Right lobe of liver (tissue), 6 donors: ENCODE results near the gene IL1RAPL1. TPM values are rescaled to one million over a fixed set of nuclear protein-coding genes. Genes with fewer than 3 reads are reported as not detected.

ENCODE experiments used
- ATAC-seq, 4 donors: fragments of 200-7000 bp; cut with Tn5 transposase; one replicate each; pipeline ENCODE4 v1.9.1; 2020; ENCODE audit warnings: mild to moderate bottlenecking in 4 of 4, moderate library complexity in 4 of 4
- DNase-seq, 3 donors: peaks; one replicate each; pipeline ENCODE4 v3.0.0-alpha.2; 2020
- H3K27ac ChIP-seq, 3 donors: fragments of 200-600 bp; one replicate each; pipeline ENCODE4 v1.8.0; 2022
- H3K27me3 ChIP-seq, 2 donors: fragments of 200-600 bp; one replicate each; pipeline ENCODE4 v1.8.0; 2022
- H3K36me3 ChIP-seq, 4 donors: fragments of 200-600 bp; sonication (generic) in 1 of 4; one replicate each; pipeline versions ENCODE4 v1.5.1 to v1.8.0; 2017 to 2022; ENCODE audit warnings: control low read depth in 1 of 4
- H3K4me1 ChIP-seq, 4 donors: fragments of 200-600 bp; sonication (generic) in 1 of 4; one replicate each; pipeline versions ENCODE4 v1.5.1 to v1.8.0; 2017 to 2022; ENCODE audit warnings: control low read depth in 1 of 4
- H3K4me3 ChIP-seq, 3 donors: fragments of 200-600 bp; one replicate each; pipeline ENCODE4 v1.8.0; 2022
- H3K9me3 ChIP-seq, 4 donors: fragments of 200-600 bp; sonication (generic) in 1 of 4; one replicate each; pipeline versions ENCODE4 v1.5.1 to v1.8.0; 2017 to 2022; ENCODE audit warnings: control low read depth in 1 of 4
- POLR2A ChIP-seq: fragments of 450-650 bp; IDR thresholded peaks from one replicate; pipeline ENCODE4 v1.6.1; 2017; ENCODE audit warnings: antibody characterized with exemption, mild to moderate bottlenecking
- WGBS: methylation state at CpG from one replicate; pipeline ENCODE4 v1.1.6; 2018; ENCODE audit warnings: low coverage, low lambda C conversion rate; ENCODE audit not compliant: insufficient coverage; ENCODE audit errors: missing lambda C conversion rate; 5-methylcytosine and 5-hydroxymethylcytosine counted together
- intact Hi-C, 2 donors: fragments of 100-400 bp; cut with DNase I; formaldehyde crosslinking; loops; one replicate each; pipeline versions ENCODE4 v1.11.2 to v1.14.1; 2022
- total RNA-seq, 6 experiments: library from RNA; depleted of rRNA in 2 of 6; stranded (reverse); fragments of >200 nt in 2 of 6; fragmentation: NEBNext Ultra II Directional in 3 of 6; extraction: Animal tissue kit (Norgen Biotek cat#: 25700) in 3 of 6; gene quantifications; one replicate each; pipeline versions ENCODE4 v1.1.0 to v1.2.4, GENCODE V29; 2016 to 2023
- TF ChIP-seq, protein P1 (sequence below), 4 donors: fragments of 200-600 bp in 3 of 4; fragments of 450-650 bp in 1 of 4; IDR thresholded peaks; one replicate each; pipeline versions ENCODE4 v1.5.1 to v1.8.0; 2016 to 2022; ENCODE audit warnings: antibody characterized with exemption in 4 of 4, mild to moderate bottlenecking in 2 of 4
- donor health status: DM: no; HTN: yes; CAD: no.
- donor health status: DM: no; HTN: no; CAD: no.
- donor health status: DM: no; HTN: no; CAD: no.
- donor health status: DM: no; HTN: yes; CAD: no.
- donor health status: DM: no; HTN: yes; CAD: no.

Gene IL1RAPL1
- total RNA-seq, 6 experiments from 2014 or later = not detected

DNA sequence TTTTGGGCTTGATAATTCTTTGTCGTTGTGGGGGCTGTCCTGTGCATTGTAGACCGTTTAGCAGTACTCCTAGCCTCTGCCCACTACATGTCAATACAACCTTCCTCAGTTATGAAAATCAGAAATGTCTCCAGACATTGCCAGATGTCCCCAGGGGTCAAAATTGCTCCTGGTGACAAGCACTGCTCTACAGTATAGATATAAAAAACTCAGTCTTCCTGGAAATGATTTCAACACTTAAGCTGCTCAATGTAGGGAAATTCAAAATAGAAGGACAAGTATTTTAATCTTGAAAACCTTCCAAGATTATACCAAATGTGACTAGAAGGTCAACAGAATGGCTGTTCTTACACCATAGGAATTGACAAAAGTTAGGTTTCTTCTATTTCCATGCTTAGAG, 1339.4 kb downstream of the IL1RAPL1 start:
- ATAC-seq (no peak), DNase-seq (no peak)
- Histone ChIP-seq H3K4me3 (no peak overlapping the region), H3K27me3 (no peaks in the 10 kb centered on the region), H3K36me3 (no peaks in the 10 kb centered on the region), H3K9me3 (no peaks in the 10 kb centered on the region), H3K27ac (no peak overlapping the region), H3K4me1 (no peaks in the 10 kb centered on the region)
- no peak for TF ChIP-seq POLR2A
- TF ChIP-seq, protein P1, sequence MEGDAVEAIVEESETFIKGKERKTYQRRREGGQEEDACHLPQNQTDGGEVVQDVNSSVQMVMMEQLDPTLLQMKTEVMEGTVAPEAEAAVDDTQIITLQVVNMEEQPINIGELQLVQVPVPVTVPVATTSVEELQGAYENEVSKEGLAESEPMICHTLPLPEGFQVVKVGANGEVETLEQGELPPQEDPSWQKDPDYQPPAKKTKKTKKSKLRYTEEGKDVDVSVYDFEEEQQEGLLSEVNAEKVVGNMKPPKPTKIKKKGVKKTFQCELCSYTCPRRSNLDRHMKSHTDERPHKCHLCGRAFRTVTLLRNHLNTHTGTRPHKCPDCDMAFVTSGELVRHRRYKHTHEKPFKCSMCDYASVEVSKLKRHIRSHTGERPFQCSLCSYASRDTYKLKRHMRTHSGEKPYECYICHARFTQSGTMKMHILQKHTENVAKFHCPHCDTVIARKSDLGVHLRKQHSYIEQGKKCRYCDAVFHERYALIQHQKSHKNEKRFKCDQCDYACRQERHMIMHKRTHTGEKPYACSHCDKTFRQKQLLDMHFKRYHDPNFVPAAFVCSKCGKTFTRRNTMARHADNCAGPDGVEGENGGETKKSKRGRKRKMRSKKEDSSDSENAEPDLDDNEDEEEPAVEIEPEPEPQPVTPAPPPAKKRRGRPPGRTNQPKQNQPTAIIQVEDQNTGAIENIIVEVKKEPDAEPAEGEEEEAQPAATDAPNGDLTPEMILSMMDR (IDR thresholded peaks at IDR 0.05) = no peak
- 29% methylated on average over 2 of the region's 2 CpGs for WGBS
- intact Hi-C loops = no loop called here

GRCh38 chrX:29935455-29935854, 1348.2 kb downstream of the IL1RAPL1 start:
- no peak for ATAC-seq

DNA sequence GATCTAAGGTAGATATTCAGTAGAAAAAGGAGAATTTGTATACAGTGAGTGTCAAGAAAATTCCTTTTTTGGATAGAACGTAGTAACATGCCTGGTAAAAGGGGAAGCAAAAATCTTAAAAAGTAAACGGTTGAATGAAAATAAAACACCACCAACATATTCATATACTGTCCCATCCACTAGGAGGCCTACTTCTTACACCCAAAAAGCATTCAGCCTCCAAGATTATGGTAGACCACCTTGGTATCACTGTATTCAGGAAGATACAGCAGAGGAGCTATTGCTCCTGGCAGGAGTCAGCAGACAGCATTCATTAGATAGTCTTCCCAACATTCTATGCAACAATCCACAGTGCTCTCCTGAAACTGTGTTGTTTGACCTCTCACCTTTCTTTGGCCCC, 1353.5 kb downstream of the IL1RAPL1 start:
- H3K27me3 ChIP-seq = no peaks in the 10 kb centered on the region
- no peak overlapping the region for H3K27ac ChIP-seq
- DNase-seq (no peak), ATAC-seq (no peak)
- H3K4me1 ChIP-seq = no peaks in the 10 kb centered on the region
- TF ChIP-seq, protein P1 (IDR thresholded peaks at IDR 0.05) = no peak
- TF ChIP-seq POLR2A = no peak
- no peaks in the 10 kb centered on the region for H3K9me3 ChIP-seq
- no peaks in the 10 kb centered on the region for H3K36me3 ChIP-seq
- intact Hi-C loops = no loop called here
- WGBS = 49% methylated on average over 2 of the region's 2 CpGs
- no peak overlapping the region for H3K4me3 ChIP-seq

More at GRCh38 chrX:29935455-29935854, 1348.2 kb downstream of the IL1RAPL1 start:
- Histone ChIP-seq H3K27me3 (no peaks in the 10 kb centered on the region), H3K4me3 (no peak overlapping the region), H3K9me3 (no peaks in the 10 kb centered on the region), H3K27ac (no peak overlapping the region), H3K36me3 (no peaks in the 10 kb centered on the region), H3K4me1 (no peaks in the 10 kb centered on the region)
- DNase-seq = no peak
- intact Hi-C loops = no loop called here
- WGBS = 19% methylated on average over 1 of the region's 1 CpG
- TF ChIP-seq, protein P1 (IDR thresholded peaks at IDR 0.05) = no peak
- TF ChIP-seq POLR2A = no peak

- intact Hi-C loops = no loop called here
- Histone ChIP-seq H3K36me3 (no peaks in the 10 kb centered on the region), H3K27me3 (no peaks in the 10 kb centered on the region), H3K27ac (no peak overlapping the region), H3K4me1 (no peaks in the 10 kb centered on the region), H3K9me3 (no peaks in the 10 kb centered on the region), H3K4me3 (no peak overlapping the region)
- DNase-seq (no peak), ATAC-seq (peak in 1 of 4 donors; percentile 53)
- TF ChIP-seq, protein P1 (IDR thresholded peaks at IDR 0.05) = no peak
- TF ChIP-seq POLR2A = no peak
- WGBS = 0% methylated on average over 1 of the region's 1 CpG
Measured at GRCh38 chrX:29941287-29941686, 1354.0 kb downstream of the IL1RAPL1 start.

DNA sequence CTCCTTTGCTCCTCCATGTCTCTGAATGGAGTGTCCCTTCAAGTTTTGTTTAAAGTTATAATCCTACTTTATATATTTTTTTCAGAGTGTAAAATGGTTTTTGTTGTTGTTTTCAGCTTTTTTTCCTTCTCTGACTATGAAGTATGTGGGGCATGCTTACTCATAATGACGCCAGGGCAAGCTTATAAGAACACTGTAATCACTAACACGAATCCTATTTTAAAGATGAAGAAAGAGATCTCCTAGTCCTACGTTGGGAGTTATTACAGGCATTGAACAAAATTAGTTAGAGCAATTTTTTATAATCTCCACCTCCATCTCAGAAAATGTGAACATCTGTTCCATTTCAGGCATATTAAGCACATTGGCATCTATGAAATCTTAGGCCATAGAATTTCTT, 1360.0 kb downstream of the IL1RAPL1 start:
- H3K27ac ChIP-seq = no peak overlapping the region
- no peaks in the 10 kb centered on the region for H3K36me3 ChIP-seq
- no peaks in the 10 kb centered on the region for H3K9me3 ChIP-seq
- no peaks in the 10 kb centered on the region for H3K4me1 ChIP-seq
- no peak overlapping the region for H3K4me3 ChIP-seq
- DNase-seq (no peak), ATAC-seq (no peak)
- H3K27me3 ChIP-seq = no peaks in the 10 kb centered on the region
- intact Hi-C loops = no loop called here
- TF ChIP-seq, protein P1 (IDR thresholded peaks at IDR 0.05) = no peak
- TF ChIP-seq POLR2A = no peak
- 40% methylated on average over 3 of the region's 3 CpGs for WGBS
